ENCODE measurements around the gene ABCC1. TPM values are rescaled to one million over a fixed set of nuclear protein-coding genes. Genes with fewer than 3 reads are reported as not detected.

The ABCC1 gene
- total RNA-seq, 6 experiments from 2014 or later = 49.3 to 63.6 (median 57.1) TPM

- H3K9me3 Mint-ChIP-seq = no peaks in the 10 kb centered on the region
- no peak overlapping the region for H3K4me3 Mint-ChIP-seq
- H3K36me3 Mint-ChIP-seq (ENCODE audit: low read depth) = peaks cover 29% of the 10 kb centered on the region
- H3K4me1 Mint-ChIP-seq (ENCODE audit: low read depth) = no peaks in the 10 kb centered on the region
- DNase-seq = no peak
- H3K27ac Mint-ChIP-seq = no peak overlapping the region
- TF ChIP-seq, protein P1, sequence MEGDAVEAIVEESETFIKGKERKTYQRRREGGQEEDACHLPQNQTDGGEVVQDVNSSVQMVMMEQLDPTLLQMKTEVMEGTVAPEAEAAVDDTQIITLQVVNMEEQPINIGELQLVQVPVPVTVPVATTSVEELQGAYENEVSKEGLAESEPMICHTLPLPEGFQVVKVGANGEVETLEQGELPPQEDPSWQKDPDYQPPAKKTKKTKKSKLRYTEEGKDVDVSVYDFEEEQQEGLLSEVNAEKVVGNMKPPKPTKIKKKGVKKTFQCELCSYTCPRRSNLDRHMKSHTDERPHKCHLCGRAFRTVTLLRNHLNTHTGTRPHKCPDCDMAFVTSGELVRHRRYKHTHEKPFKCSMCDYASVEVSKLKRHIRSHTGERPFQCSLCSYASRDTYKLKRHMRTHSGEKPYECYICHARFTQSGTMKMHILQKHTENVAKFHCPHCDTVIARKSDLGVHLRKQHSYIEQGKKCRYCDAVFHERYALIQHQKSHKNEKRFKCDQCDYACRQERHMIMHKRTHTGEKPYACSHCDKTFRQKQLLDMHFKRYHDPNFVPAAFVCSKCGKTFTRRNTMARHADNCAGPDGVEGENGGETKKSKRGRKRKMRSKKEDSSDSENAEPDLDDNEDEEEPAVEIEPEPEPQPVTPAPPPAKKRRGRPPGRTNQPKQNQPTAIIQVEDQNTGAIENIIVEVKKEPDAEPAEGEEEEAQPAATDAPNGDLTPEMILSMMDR (IDR thresholded peaks at IDR 0.05) = no peak
- 0 out of 2 replicates have a peak, but pooled peaks cover 3% of the 10 kb centered on the region for H3K27me3 Mint-ChIP-seq (ENCODE audit: insufficient read depth)
These were observed 140.8 kb downstream of the ABCC1 start for GRCh38 chr16:16090238-16090637.

DNA sequence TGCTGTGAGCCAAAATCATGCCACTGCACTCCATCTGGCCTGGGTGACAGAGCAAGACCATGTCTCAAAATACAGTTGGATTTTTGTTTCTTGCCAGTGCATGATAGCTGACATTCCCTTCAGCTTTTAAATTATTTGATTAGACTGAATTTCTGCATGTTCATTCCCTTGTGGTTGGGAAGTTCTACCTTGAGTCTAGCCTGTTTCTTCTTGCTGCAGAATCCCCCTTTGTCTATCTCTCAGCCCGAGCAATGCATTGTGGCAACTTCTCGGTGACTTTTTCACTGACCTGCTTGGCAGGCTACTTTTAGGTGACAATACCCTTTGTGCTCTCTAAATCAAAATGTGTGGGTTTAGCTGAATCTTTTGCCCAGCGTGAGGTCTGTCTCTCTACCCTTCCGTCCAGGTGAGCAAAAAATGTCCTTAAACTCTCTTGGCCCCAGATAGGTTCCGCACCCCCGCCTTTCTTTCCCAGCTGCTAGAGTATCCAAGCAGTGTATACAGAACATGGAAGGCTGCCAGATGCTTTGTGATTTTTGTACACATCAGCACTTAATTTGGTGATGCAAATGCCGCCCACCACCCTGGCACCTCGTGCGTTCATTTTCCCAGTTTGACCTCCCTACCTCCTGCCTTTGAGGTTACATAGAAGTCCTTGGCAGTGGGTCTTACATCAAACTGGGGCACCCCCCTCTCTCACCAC, 143.7 kb downstream of the ABCC1 start:
- H3K27ac Mint-ChIP-seq = no peak overlapping the region
- peaks cover 23% of the 10 kb centered on the region for H3K4me1 Mint-ChIP-seq (ENCODE audit: low read depth)
- no peak overlapping the region for H3K4me3 Mint-ChIP-seq
- no peaks in the 10 kb centered on the region for H3K9me3 Mint-ChIP-seq
- 0 out of 2 replicates have a peak, but pooled peaks cover 3% of the 10 kb centered on the region for H3K27me3 Mint-ChIP-seq (ENCODE audit: insufficient read depth)
- TF ChIP-seq, protein P1 (IDR thresholded peaks at IDR 0.05) = no peak
- DNase-seq = no peak
- H3K36me3 Mint-ChIP-seq (ENCODE audit: low read depth) = peaks cover 21% of the 10 kb centered on the region

GRCh38 chr16:16093628-16094332, 144.4 kb downstream of the ABCC1 start:
- no peak overlapping the region for H3K4me3 Mint-ChIP-seq
- H3K27ac Mint-ChIP-seq = no peak overlapping the region
- peaks cover 23% of the 10 kb centered on the region for H3K4me1 Mint-ChIP-seq (ENCODE audit: low read depth)
- H3K9me3 Mint-ChIP-seq = no peaks in the 10 kb centered on the region
- peaks cover 25% of the 10 kb centered on the region for H3K36me3 Mint-ChIP-seq (ENCODE audit: low read depth)
- peaks cover 3% of the 10 kb centered on the region; the same call in 1 of the 2 replicates for H3K27me3 Mint-ChIP-seq (ENCODE audit: insufficient read depth)
- no peak for DNase-seq
- TF ChIP-seq, protein P1 (IDR thresholded peaks at IDR 0.05) = no peak

- peaks cover 5% of the 10 kb centered on the region for H3K27me3 Mint-ChIP-seq (ENCODE audit: insufficient read depth)
- 0 out of 2 replicates have a peak overlapping the region, but pooled peaks have one; percentile 38 for H3K4me3 Mint-ChIP-seq
- peaks cover 23% of the 10 kb centered on the region for H3K36me3 Mint-ChIP-seq (ENCODE audit: low read depth)
- peaks cover 23% of the 10 kb centered on the region for H3K4me1 Mint-ChIP-seq (ENCODE audit: low read depth)
- H3K27ac Mint-ChIP-seq = peak overlapping the region; percentile 85
- DNase-seq = no peak
- no peaks in the 10 kb centered on the region for H3K9me3 Mint-ChIP-seq
- TF ChIP-seq, protein P1 (IDR thresholded peaks at IDR 0.05) = no peak
These were observed 146.2 kb downstream of the ABCC1 start for GRCh38 chr16:16095646-16096045.

DNA sequence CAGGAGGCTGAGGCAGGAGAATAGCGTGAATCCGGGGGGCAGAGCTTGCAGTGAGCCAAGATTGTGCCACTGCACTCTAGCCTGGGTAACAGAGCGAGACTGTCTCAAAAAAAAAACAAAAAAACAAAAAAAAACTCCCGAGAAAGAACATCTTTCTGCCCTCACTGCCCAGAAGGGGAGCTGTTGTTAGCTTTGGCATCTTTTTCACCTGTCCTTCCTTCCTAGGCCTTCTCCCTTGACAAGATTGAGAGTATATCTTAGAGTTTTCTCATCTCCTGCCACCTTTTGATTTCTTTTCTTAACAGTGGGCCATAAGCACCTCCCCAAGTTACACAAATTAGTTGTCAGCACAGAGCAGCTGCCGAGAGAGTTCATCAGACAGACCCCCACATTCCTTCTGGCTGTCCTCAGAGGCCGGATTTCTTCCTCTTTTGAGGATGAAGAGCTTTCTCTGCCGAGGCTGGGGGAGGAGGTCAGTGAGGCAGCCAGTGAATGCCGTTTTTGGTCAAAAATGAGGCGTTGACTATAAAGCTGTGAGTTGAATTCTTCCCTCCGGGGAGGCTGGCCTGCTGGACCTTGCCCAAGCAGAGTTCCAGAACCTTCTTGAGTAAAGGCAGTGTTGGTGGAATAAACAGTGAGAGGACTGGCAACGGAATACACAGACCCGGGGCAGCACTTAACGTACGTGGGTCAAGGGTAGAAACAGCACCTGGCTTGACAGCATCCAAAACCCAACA, 146.9 kb downstream of the ABCC1 start:
- no peaks in the 10 kb centered on the region for H3K9me3 Mint-ChIP-seq

More for the DNA sequence above, 146.9 kb downstream of the ABCC1 start:
- peak overlapping the region; percentile 38 for H3K4me3 Mint-ChIP-seq
- TF ChIP-seq, protein P1 (IDR thresholded peaks at IDR 0.05) = peak; percentile 72
- peaks cover 21% of the 10 kb centered on the region for H3K36me3 Mint-ChIP-seq (ENCODE audit: low read depth)
- peak overlapping the region; percentile 85 for H3K27ac Mint-ChIP-seq
- peaks cover 5% of the 10 kb centered on the region for H3K27me3 Mint-ChIP-seq (ENCODE audit: insufficient read depth)
- DNase-seq = peak; percentile 48
- peaks cover 23% of the 10 kb centered on the region for H3K4me1 Mint-ChIP-seq (ENCODE audit: low read depth)
